ENCODE measurements around the gene PLCL2. TPM values are rescaled to one million over a fixed set of nuclear protein-coding genes. Genes with fewer than 3 reads are reported as not detected.

Gene PLCL2
- total RNA-seq, 4 donors from 2014 or later = 18.1 to 31.3 (median 27.7) TPM

DNA sequence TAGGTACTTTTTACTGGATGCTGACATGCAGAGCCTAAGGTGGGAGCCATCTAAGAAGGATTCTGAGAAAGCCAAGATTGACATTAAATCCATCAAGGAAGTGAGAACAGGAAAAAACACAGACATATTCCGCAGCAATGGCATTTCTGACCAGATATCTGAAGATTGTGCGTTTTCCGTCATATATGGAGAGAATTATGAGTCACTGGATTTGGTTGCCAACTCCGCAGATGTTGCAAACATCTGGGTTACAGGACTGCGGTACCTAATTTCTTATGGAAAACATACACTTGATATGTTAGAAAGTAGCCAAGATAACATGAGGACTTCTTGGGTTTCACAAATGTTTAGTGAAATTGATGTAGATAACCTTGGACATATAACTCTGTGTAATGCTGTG, 125.1 kb downstream of the PLCL2 start:
- TF ChIP-seq, protein P1, sequence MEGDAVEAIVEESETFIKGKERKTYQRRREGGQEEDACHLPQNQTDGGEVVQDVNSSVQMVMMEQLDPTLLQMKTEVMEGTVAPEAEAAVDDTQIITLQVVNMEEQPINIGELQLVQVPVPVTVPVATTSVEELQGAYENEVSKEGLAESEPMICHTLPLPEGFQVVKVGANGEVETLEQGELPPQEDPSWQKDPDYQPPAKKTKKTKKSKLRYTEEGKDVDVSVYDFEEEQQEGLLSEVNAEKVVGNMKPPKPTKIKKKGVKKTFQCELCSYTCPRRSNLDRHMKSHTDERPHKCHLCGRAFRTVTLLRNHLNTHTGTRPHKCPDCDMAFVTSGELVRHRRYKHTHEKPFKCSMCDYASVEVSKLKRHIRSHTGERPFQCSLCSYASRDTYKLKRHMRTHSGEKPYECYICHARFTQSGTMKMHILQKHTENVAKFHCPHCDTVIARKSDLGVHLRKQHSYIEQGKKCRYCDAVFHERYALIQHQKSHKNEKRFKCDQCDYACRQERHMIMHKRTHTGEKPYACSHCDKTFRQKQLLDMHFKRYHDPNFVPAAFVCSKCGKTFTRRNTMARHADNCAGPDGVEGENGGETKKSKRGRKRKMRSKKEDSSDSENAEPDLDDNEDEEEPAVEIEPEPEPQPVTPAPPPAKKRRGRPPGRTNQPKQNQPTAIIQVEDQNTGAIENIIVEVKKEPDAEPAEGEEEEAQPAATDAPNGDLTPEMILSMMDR (IDR thresholded peaks at IDR 0.05; ENCODE audit: low read depth) = no peak

DNA sequence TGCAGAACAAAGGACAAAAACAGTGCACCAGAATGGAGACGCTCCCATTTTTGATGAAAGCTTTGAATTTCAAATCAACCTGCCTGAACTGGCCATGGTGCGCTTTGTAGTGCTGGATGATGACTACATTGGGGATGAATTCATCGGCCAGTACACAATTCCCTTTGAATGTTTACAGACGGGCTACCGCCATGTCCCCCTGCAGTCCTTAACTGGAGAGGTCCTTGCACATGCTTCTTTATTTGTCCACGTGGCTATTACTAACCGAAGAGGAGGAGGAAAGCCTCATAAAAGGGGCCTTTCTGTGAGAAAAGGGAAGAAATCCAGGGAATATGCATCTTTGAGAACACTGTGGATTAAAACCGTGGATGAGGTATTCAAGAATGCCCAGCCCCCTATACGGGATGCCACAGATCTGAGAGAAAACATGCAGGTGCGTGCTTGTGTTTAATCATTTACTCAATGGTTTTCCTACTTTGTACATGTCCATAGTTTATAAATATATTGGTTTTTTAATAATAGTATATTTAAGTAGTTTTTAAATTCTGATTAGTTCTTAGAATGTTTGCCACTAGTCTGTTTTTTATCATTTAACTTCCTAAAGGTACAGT, 127.1 kb downstream of the PLCL2 start:
- TF ChIP-seq, protein P1 (IDR thresholded peaks at IDR 0.05; ENCODE audit: low read depth) = no peak

DNA sequence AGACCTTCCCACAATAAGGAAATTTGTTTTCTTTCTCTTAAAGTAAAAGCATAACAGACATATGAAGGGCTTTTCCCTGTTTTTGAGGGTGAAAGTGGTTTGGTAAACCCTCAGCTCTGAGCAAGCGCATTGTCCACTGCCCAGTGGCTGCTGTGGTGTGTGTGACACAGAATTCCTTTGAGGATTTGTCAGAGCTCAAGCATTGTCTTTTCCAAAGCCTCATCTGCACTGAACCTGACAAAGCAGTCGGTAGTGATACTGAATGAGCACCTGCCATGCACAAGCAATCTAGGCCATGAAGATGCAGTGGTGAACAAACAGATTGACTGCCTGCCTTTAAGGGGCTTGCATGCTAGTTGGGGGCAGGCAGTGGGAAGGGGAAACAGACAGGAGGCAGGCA, 128.3 kb downstream of the PLCL2 start:
- TF ChIP-seq, protein P1 (IDR thresholded peaks at IDR 0.05; ENCODE audit: low read depth) = no peak

DNA sequence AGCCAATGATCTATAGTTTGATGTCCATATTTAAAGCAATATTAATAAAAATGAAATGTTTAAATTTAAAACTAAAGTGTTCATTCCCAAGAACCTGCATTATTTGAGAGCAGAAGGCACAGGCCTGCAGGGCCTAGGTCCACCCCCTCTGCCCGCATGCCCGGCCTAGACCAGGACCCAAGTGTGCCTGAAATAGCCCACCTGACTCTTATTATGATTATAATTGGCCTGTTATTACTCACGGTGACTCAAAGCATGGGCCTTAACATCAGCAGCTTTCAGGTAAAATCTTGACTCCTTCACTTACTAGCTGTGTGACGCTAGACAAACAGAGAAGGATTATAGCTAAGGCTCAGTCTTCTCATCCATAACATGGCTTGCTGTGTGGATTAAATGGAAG, 128.8 kb downstream of the PLCL2 start:
- TF ChIP-seq, protein P1 (IDR thresholded peaks at IDR 0.05; ENCODE audit: low read depth) = no peak

DNA sequence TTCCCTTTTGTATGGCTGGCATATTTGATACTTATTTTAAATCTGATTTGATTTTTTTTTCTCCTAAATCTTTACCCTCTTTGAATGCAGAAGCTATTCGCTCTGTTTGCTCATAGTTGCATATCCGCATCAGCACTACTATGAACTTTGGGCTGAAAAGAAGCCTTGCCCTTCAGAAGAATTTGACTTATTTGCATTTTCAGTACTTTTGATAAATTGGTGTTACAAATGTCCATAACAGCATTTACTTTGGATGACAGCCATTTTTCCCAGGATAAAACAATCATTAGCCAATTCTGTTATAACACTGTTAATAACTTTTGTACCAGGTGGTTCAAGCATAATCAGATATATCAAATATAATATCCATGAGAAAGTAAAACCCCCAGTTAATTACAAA, 129.5 kb downstream of the PLCL2 start:
- TF ChIP-seq, protein P1 (IDR thresholded peaks at IDR 0.05; ENCODE audit: low read depth) = no peak

DNA sequence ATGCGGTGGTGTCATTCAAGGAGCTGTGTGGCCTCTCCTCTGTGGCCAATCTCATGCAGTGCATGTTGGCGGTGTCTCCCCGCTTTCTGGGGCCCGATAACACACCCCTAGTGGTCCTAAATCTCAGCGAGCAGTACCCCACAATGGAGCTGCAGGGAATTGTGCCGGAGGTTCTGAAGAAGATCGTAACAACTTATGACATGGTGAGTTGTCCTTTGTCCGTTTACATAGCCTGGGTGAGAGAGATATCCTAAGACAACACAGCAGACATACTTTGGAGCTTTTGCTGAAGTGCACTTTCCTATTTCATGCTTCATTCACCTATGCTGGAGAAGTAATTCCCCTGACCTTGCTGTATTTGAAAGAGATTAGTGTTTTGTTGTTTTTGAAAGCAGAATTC, 130.0 kb downstream of the PLCL2 start:
- TF ChIP-seq, protein P1 (IDR thresholded peaks at IDR 0.05; ENCODE audit: low read depth) = no peak

DNA sequence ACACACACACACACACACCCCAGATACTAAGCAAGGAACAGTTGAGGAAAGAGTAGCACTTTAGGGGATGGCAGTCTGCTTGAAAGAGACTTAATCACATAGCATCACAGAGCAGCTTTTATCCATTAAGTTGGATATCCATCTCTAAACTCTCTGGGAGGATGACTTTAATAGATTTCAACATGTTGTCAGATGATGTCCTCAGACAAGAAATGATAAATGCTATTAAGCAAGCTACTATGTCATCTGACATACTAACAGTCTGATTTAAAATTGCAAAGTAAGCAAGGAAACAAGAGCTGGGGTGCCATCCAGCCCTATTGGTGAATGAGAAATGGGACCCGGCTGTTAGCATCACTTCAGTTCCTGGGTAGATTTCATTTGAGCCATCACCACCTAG, 136.9 kb downstream of the PLCL2 start:
- TF ChIP-seq, protein P1 (IDR thresholded peaks at IDR 0.05; ENCODE audit: low read depth) = no peak

Measured in subcutaneous adipose tissue (tissue), 4 donors.